HG02642 (cell line): Measurements from ENCODE around the gene BLID.

Experiments
- ATAC-seq: cut with Tn5 transposase; IDR thresholded peaks from one replicate; pipeline ENCODE4 v1.9.1; 2021; ENCODE audit warnings: mild to moderate bottlenecking; ENCODE audit not compliant: unreplicated experiment, poor library complexity

The BLID gene

GRCh38 chr11:122091835-122092234 is 24.2 kb downstream of the BLID start:
- no peak for ATAC-seq

- no peak for ATAC-seq
Measured at GRCh38 chr11:122089111-122089510, 26.9 kb downstream of the BLID start.

- no peak for ATAC-seq
Measured at GRCh38 chr11:122085712-122086111, 30.3 kb downstream of the BLID start.

GRCh38 chr11:122085264-122085663 is 30.8 kb downstream of the BLID start:
- no peak for ATAC-seq

- no peak for ATAC-seq
Measured at GRCh38 chr11:122082205-122082604, 33.8 kb downstream of the BLID start.

- no peak for ATAC-seq
Measured at GRCh38 chr11:122081073-122081472, 34.9 kb downstream of the BLID start.

GRCh38 chr11:122077459-122077858 is 38.6 kb downstream of the BLID start:
- ATAC-seq = no peak

GRCh38 chr11:122076512-122077120 is 39.4 kb downstream of the BLID start:
- no peak for ATAC-seq

GRCh38 chr11:122075016-122075415 is 41.0 kb downstream of the BLID start:
- no peak for ATAC-seq

- ATAC-seq = no peak
Measured at GRCh38 chr11:122074022-122074421, 42.0 kb downstream of the BLID start.

GRCh38 chr11:122071709-122072202 is 44.3 kb downstream of the BLID start:
- no peak for ATAC-seq

GRCh38 chr11:122069707-122070360 is 46.2 kb downstream of the BLID start:
- ATAC-seq = no peak

GRCh38 chr11:122068837-122069236 is 47.2 kb downstream of the BLID start:
- no peak for ATAC-seq

- no peak for ATAC-seq
Measured at GRCh38 chr11:122068141-122068540, 47.9 kb downstream of the BLID start.
